Endothelial cell of umbilical vein (primary cell): ENCODE data around the gene CAMKMT.

Experiments
- CTCF ChIP-seq, 2 donors: IDR thresholded peaks; 1 replicate in 1 of 2; 2 replicates in 1 of 2; pipeline ENCODE4 v1.5.1; 2011; ENCODE audit warnings: low read length in 2 of 2, mild to moderate bottlenecking in 2 of 2, moderate library complexity in 2 of 2, control low read depth in 1 of 2, inconsistent platforms in 1 of 2, low read depth in 1 of 2; ENCODE audit not compliant: insufficient read depth in 1 of 2; ENCODE audit errors: extremely low read depth in 1 of 2
- EZH2 ChIP-seq: IDR thresholded peaks from 2 replicates; pipeline ENCODE4 v1.6.1; 2012; ENCODE audit warnings: borderline replicate concordance, low read depth, mild to moderate bottlenecking, moderate library complexity, low read length, inconsistent platforms; ENCODE audit not compliant: severe bottlenecking
- FOS ChIP-seq: IDR thresholded peaks from 2 replicates; pipeline ENCODE4 v1.6.1; 2011; ENCODE audit warnings: mild to moderate bottlenecking, low read length, moderate library complexity, borderline replicate concordance; ENCODE audit not compliant: insufficient read depth
- GATA2 ChIP-seq: IDR thresholded peaks from 2 replicates; pipeline ENCODE4 v1.7.0; 2011; ENCODE audit warnings: low read depth, mild to moderate bottlenecking, moderate library complexity, mixed read lengths, low read length; ENCODE audit not compliant: insufficient read length, insufficient read depth
- JUN ChIP-seq: IDR thresholded peaks from 2 replicates; pipeline ENCODE4 v1.6.1; 2011; ENCODE audit warnings: borderline replicate concordance, low read depth; ENCODE audit not compliant: insufficient read length, insufficient read depth
- MAX ChIP-seq: IDR thresholded peaks from 2 replicates; pipeline ENCODE4 v1.6.1; 2011; ENCODE audit not compliant: insufficient read depth, insufficient read length
- POLR2AphosphoS5 ChIP-seq: IDR thresholded peaks from 2 replicates; pipeline ENCODE4 v1.6.1; 2012; ENCODE audit warnings: low read depth, mild to moderate bottlenecking, control low read depth, low read length, moderate library complexity; ENCODE audit not compliant: insufficient read depth

- TF ChIP-seq CTCF (IDR thresholded peaks at IDR 0.05; ENCODE audit: extremely low read depth in 1 of 2, insufficient read depth in 1 of 2, low read depth in 1 of 2, low read length in 2 of 2) (no peak), EZH2 (no peak), GATA2 (no peak), JUN (no peak), POLR2AphosphoS5 (no peak), FOS (no peak), MAX (no peak)
Observed at GRCh38 chr2:44787663-44788062, 425.9 kb downstream of the CAMKMT start.
